ENCODE data around the gene ADGRA1. TPM values are rescaled to one million over a fixed set of nuclear protein-coding genes. Genes with fewer than 3 reads are reported as not detected.
"Not testable (repeated sequence)": the region's sequence is repeated elsewhere in the genome, so short reads cannot be mapped to it uniquely, and the experiment has no call there.

Gene ADGRA1
- total RNA-seq, 1 experiment from 2014 or later = not detected

DNA sequence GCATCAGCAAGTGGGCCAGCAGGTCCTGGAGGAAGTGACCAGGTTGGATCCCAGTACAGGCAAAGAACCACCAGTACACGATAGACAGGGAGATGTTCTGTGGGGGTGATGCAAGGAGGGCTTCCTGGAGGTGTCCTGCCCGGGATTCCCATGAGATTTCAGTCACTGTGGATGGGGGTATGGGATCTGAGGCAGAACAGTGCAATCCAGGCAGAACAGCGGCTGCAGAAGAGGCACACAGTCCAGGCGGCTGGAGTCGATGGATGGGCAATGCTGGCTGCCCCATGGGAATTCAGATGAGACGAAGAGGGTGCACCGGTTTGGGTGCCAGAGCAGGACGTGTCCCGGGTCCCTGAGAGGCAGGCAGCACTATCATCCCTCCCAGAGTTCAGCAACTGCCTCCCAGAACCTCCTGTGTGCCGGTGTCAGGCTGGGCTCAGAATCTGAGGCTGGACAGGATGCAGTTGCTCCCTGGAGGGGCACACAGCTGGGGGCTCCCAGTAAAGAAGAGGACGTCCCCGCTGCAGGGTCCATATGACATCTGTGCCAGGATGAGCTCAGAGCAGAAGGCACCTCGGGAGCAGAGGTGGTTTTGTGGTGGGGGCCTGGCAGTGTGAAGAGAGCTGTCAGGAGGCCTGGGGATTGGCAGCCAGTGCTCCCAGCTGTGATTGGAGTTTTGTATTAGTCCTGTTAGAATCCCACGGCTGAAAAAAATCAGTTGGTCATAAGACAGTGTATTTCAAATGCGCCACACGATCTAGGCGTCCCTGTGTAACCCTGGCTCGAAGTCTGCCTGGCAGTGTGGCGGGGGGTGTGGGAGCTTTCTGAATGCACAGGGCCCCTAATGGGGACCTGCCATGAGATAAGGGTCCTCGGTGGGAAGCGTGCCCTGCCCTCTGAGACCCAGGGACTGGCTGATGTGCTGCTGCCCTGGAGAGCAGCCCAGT lies 75.5 kb downstream of the ADGRA1 start:
- DNase-seq (ENCODE audit: low spot score) = no peak

DNA sequence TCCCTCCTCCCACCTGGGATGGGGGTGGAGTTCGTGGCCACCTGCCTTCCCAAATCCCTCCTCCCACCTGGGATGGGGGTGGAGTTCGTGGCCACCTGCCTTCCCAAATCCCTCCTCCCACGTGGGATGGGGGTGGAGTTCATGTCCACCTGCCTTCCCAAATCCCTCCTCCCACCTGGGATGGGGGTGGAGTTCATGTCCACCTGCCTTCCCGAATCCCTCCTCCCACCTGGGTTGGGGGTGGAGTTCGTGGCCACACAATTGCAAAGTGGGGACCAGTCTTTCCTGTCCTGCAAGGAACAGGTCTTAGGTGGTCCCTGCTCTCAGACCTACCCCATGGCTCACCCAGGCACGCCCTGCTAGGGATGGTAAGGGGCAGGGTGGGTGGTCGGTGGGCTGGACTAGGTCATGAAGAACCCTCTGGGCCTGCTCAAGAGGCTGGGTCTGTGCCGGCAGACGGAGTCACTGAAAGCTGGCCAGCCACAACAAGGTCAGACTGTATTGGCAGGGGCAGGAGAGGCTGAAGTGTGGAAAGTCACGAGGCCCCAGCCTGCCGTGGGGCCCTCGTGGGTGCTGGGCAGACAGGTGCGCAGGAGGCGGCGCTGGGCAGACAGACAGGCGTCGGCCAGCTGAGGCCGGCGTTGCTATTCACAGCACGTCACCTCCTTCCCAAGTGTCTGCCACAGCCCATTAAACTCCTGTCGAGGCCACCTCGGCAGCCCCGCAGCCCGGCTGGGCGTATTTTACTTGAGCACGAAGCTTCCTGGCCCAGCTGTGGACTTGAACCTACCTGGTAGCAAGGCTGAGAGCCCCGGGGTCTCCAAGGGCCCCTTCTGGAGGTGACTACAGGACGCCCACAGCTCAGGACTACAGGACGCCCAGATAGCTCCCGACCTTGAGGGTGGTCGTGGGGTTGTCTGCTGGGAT lies 76.4 kb downstream of the ADGRA1 start:
- no peak for DNase-seq (ENCODE audit: low spot score)

GRCh38 chr10:133164816-133165555 lies 77.3 kb downstream of the ADGRA1 start:
- no peak for DNase-seq (ENCODE audit: low spot score)

DNA sequence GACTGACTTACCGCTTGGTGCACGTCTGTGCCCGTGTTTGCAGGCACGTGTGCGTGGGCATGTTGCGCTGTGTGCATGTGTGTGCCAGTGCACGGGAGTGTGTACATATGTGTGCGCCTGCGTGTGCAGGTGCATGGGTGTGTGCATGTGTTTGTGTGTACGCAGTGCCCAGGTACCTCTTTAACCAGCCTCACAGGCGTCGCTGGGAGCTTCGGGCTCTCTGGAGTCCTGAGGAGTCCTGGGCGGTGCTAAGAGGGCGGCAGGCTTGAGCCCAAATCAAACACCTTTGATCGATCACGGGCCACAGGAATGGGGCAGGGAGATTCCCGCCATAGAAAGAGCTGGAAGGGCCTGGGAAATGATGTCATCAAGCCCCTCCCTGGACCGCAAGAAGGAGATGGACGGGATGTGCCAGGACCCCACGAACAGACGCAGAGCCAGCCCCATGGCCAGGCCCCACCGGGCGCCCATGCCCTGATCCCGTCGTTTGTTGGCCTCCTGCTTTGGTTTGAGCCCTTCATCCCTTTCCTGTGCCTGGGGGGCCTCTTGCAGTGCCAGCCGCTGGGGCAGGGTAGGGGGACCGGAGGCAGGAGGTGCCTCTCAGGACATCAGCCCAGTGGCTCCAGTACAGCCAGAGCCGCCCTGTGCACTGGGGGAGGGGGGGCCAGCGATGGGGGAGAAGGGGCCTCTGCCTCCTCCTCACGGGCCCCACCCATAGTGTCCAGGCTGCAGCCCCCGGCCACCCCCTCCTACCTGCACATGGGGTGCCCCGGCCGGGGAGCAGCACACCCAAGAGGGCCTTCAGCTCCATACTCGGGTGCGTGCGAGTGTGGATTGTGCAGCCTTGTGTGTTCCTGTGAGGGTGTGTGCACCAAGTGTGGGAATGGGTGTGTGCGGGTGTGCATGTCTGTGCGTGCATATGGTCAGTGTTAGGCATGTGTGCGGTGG lies 78.1 kb downstream of the ADGRA1 start:
- DNase-seq (ENCODE audit: low spot score) = no peak

GRCh38 chr10:133166504-133166827 lies 78.7 kb downstream of the ADGRA1 start:
- no peak for DNase-seq (ENCODE audit: low spot score)

DNA sequence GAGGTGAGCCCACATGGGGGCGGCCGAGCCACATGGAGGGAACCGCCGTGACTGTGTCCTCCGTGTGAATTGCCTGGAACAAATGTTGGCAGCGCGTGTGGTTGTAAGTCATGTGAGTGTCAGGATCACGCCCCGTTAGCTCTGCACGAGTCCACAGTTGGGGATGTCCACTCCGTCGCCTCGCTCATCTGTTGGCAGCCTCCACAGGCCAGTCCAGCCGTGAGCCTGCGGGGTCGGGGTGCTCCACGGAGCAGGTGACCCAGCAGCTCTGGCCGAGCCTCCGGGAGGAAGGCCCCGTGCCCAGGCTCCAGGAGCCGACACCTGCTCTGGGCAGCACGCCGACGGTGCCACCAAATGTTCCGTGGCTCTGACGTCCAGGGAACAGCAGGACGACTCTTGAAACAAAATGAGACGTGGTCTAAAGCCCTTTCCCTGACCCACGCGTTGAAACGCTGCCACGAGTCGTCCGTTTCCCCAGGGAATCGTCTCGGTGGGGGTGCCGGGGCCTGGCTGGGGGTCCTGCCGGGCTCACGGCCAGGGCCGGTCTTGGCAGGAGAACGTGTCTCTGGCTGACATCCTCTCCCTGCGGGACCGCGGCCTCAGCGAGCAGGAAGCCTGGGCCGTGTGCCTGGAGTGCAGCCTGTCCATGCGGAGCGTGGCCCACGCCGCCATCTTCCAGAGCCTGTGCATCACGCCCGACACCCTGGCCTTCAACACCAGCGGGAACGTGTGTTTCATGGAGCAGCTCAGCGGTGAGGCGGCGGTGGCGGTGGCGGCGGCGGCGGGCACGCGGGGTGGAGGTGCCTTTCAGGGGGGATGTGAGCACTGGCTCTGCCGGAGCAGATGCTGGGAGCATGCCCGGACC lies 79.3 kb downstream of the ADGRA1 start:
- no peak for DNase-seq (ENCODE audit: low spot score)

DNA sequence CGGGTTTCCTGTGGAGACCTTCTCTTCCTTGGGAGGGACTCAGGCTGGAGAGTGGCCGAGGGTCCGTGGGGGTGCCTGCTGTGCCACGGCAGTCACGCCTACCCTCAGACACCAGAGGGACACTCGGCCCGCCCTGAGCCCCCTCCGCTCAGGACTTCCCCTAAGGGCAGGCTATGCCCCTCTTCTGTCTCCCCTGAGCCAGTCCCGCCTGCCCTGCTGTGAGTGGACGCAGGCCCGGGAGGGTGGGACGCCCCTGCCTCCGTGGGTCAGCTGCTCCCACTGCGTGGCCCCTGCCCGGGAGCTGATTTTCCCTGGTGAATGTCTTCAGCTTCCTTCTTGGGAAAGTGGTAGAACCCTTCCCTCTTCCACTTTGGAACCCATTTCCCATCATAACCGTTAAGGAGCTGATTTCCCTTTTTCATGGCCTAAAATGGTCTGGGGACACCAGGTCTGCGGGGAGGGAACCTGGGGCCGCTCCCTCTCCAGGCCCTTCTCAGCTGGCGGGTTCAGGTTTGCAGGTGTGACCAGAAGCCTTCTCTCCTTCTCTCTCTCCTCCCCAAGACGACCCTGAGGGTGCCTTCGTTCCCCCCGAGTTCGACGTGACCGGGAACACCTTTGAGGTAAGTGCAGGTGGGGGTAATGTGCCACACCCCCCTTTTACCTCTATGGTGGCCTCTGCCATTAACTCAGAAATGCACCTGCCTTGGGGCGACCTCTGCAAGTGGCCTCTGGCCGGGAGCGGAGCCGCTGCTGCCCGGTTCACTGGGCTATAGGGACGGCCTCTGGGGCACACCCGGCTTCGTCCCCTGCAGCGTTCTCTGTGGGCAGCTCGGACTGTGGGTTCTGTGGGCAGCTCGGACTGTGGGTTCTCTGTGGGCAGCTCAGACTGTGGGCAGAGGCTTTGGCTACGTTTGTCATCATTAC lies 80.2 kb downstream of the ADGRA1 start:
- no peak for DNase-seq (ENCODE audit: low spot score)

DNA sequence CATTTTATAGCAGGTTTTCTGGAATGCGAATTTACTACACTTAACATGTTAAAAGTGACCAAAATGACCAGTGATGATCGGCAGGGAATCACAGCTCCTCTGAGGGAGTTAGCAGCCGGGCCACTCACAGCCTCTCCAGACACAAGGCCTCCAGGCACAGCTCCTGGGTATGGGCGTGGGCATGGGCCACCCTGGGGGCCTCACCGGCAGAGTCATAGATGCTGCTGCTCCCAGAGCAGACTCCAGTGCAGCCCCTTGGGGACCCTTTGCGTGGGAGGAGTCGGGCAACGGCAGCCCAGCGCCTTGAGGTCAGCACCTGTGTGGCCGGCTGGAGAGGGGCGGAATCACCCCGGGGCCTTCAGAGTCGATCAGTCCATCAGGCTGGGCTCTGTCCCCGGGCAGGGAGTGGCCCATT lies 80.9 kb downstream of the ADGRA1 start:
- DNase-seq (ENCODE audit: low spot score) = no peak

DNA sequence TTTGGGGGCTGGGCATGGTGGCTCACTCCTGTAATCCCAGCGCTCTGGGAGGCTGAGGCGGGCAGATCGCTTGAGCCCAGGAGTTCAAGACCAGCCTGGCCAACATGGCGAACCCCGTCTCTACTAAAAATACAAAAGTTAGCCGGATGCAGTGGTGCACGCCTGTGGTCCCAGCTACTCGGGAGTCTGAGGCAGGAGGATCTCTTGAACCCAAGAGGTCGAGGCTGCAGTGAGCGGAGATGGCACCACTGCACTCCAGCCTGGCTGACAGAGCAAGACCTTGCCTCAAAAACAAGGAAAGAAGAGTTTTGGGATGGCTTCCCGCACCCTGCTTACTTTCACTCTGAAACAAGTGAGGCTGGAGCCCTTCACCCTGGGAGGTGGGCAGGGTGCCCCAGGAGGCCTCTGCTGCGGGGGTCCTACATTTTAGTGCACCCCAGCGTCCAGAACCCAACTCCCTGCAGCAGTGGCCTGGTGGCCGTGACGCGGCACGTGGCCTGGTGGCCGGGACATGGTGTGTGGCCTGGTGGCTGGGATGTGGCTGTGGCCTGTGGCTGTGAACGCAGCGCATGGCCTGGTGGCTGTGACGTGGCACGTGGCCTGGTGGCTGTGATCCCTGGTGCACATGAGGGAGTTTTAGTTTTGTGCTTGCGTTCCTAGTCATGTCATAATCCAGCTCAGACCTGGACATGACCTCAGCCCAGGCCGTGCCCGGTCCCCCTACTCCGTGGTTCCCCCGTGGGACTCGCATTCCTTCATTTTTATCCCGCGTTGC lies 81.6 kb downstream of the ADGRA1 start:
- DNase-seq (ENCODE audit: low spot score) = no peak

DNA sequence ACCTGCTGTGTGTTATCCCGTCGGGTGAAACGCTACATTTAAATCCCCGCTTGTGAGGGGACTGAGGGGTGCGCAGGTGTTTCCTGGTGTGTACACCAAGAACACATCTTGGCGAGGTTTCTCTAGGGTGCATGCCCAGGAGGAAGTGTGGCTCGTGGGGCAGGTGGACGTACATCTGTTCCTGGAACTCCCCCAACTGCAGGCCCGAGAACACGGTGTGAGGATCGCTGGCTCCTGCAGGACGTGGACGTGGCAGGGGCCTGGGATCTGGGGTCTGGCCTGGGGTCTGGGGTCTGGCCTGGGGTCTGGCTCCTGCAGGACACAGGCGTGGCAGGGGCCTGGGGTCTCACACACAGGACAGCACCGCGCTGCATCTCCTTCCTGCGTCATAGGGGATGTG lies 82.4 kb downstream of the ADGRA1 start:
- no peak for DNase-seq (ENCODE audit: low spot score)

- DNase-seq (ENCODE audit: low spot score) = no peak
Observed at GRCh38 chr10:133173860-133174640, 86.3 kb downstream of the ADGRA1 start.

- no peak for DNase-seq (ENCODE audit: low spot score)
Observed at GRCh38 chr10:133174689-133175263, 87.1 kb downstream of the ADGRA1 start.

- DNase-seq (ENCODE audit: low spot score) = not testable (repeated sequence)
Observed at GRCh38 chr10:133175624-133176023, 87.9 kb downstream of the ADGRA1 start.

DNA sequence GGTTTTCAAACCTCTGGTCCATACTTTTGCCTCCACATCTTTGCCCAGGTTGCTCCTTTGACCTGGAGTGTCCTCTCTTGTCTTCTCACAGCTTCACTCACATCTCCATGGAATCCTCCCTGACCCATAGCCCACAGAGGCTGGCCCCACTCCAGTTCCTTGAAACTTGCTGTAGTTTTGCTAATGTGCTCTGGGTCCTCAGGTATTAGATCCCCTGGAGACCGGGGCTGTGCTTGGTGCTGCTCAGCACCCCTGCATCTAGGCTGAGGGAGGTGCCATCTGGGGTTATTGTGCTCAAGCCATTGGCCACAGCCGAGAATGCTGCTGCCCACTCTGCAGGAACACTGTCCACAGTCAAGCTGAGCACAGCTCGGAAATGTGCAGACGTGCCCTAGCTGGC lies 88.8 kb downstream of the ADGRA1 start:
- DNase-seq (ENCODE audit: low spot score) = no peak

DNA sequence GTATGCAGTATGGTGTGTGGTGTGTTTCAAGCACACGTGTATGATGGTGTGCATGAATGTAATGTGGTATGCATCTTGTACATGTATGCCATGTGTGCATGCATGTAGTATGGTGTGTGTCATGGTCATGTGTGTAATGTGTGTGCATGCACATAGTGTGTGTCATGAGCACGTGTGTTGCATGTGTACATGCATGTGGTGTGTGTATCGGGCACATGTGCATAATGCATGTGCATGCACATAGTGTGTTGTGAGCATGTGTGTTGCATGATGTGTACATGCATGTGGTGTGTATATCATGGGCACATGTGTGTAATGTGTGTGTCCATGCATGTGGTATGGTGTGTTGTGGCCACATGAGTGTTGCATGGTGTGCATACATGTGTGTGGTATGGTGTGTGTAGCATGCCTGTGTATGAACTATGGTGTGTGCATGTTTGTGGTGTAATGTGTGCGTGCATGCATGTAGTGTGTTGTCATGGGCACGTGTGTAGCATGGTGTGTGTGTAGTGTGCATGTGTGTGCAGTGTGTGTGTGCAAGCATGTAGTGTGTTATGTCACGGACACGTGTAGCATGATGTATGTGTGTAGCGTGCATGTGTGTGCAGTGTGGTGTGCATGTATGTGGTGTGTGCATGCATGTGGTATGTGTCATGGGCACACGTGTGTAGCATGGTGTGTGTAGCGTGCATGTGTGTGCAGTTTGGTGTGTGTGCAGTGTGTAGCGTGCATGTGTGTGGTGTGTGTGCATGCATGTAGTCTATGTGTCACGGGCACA lies 89.8 kb downstream of the ADGRA1 start:
- DNase-seq (ENCODE audit: low spot score) = no peak
